Calu3 (cell line): Measurements from ENCODE around the gene CFAP92. TPM values are rescaled to one million over a fixed set of nuclear protein-coding genes. Genes with fewer than 3 reads are reported as not detected.

Experiments used
- BruUV-seq: library from RNA; stranded (reverse); fragments of 400-500 nt; replicated peaks from 2 replicates; lab custom pipeline; 2021; lab: Mats Ljungman, UMichigan
- CTCF ChIA-PET: fragments of 300-600 bp; sonication (Branson Sonifier 250); formaldehyde crosslinking; loops from one replicate; lab custom pipeline; 2022; ENCODE audit warnings: antibody characterized with exemption; lab: Charles Lee
- DNase-seq: peaks from one replicate; pipeline ENCODE4 v3.0.0; 2022
- H3K27ac Mint-ChIP-seq: one replicate; pipeline ENCODE4 v1.8.0; 2022; ENCODE audit warnings: mixed read lengths; ENCODE audit not compliant: unreplicated experiment
- H3K27me3 Mint-ChIP-seq: one replicate; pipeline ENCODE4 v1.8.0; 2022; ENCODE audit warnings: mixed read lengths; ENCODE audit not compliant: unreplicated experiment
- H3K36me3 Mint-ChIP-seq: one replicate; pipeline ENCODE4 v1.8.0; 2022; ENCODE audit warnings: mild to moderate bottlenecking, moderate library complexity, mixed read lengths; ENCODE audit not compliant: insufficient read depth, unreplicated experiment
- H3K4me1 Mint-ChIP-seq: one replicate; pipeline ENCODE4 v1.8.0; 2022; ENCODE audit warnings: mild to moderate bottlenecking, low read depth, mixed read lengths; ENCODE audit not compliant: unreplicated experiment
- H3K4me3 Mint-ChIP-seq: one replicate; pipeline ENCODE4 v1.8.0; 2022; ENCODE audit warnings: mild to moderate bottlenecking, low read depth, moderate library complexity, mixed read lengths; ENCODE audit not compliant: unreplicated experiment
- H3K9me3 Mint-ChIP-seq: one replicate; pipeline ENCODE4 v1.8.0; 2022; ENCODE audit warnings: low read depth, mixed read lengths; ENCODE audit not compliant: unreplicated experiment
- intact Hi-C: fragments of 100-400 bp; cut with micrococcal nuclease; formaldehyde crosslinking; loops from one replicate; pipeline ENCODE4 v1.10.0; 2022; ENCODE audit not compliant: unreplicated experiment
- total RNA-seq: library from RNA; stranded (reverse); gene quantifications from 2 replicates; pipeline ENCODE4 v1.2.3, GENCODE V29; 2022
- TF ChIP-seq, protein P1 (sequence below): fragments of 200-600 bp; IDR thresholded peaks from one replicate; pipeline ENCODE4 v1.8.0; 2022; ENCODE audit warnings: antibody characterized with exemption; ENCODE audit not compliant: unreplicated experiment

CFAP92 gene
- total RNA-seq, 1 experiment from 2014 or later: 0.92 TPM

DNA sequence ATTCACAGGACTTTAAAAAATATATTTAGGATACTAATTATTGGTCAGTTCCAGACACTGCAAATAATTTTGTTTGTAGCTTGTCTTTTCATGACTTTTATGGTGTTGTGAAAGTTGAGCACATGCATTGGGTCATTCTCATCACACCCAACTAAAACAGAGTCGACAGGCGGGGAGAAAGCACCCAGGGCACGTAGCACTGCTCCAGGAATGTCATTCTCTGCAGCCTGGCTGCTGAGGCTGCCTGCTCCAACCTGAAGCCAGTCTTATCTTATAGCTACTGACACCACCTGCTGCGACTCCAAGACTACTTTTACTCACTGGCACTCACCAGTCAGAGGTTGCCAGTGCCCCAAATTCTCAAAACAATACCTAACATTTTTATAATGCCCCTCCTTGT lies 57.5 kb downstream of the CFAP92 start:
- no peaks in the 10 kb centered on the region for H3K4me1 Mint-ChIP-seq

GRCh38 chr3:128935922-128936321 lies 58.0 kb downstream of the CFAP92 start:
- H3K36me3 Mint-ChIP-seq: no peaks in the 10 kb centered on the region
- no peak for DNase-seq
- no peak overlapping the region for H3K4me3 Mint-ChIP-seq
- intact Hi-C loops: no loop called here
- no TSS peak for BruUV-seq
- H3K9me3 Mint-ChIP-seq: no peaks in the 10 kb centered on the region
- no peaks in the 10 kb centered on the region for H3K4me1 Mint-ChIP-seq
- H3K27me3 Mint-ChIP-seq: peaks cover 36% of the 10 kb centered on the region
- TF ChIP-seq, protein P1, sequence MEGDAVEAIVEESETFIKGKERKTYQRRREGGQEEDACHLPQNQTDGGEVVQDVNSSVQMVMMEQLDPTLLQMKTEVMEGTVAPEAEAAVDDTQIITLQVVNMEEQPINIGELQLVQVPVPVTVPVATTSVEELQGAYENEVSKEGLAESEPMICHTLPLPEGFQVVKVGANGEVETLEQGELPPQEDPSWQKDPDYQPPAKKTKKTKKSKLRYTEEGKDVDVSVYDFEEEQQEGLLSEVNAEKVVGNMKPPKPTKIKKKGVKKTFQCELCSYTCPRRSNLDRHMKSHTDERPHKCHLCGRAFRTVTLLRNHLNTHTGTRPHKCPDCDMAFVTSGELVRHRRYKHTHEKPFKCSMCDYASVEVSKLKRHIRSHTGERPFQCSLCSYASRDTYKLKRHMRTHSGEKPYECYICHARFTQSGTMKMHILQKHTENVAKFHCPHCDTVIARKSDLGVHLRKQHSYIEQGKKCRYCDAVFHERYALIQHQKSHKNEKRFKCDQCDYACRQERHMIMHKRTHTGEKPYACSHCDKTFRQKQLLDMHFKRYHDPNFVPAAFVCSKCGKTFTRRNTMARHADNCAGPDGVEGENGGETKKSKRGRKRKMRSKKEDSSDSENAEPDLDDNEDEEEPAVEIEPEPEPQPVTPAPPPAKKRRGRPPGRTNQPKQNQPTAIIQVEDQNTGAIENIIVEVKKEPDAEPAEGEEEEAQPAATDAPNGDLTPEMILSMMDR: no peak
- no peak overlapping the region for H3K27ac Mint-ChIP-seq
- CTCF ChIA-PET: interaction anchor here (0.6 kb wide), 1 partner anchor 315 kb away, joined by 4 read pairs; no protein-coding TSS in a partner anchor

More for the DNA sequence above, 57.5 kb downstream of the CFAP92 start:
- intact Hi-C loops: no loop called here
- H3K27ac Mint-ChIP-seq: no peak overlapping the region
- H3K4me3 Mint-ChIP-seq: no peak overlapping the region
- TF ChIP-seq, protein P1: no peak
- DNase-seq: no peak
- peaks cover 36% of the 10 kb centered on the region for H3K27me3 Mint-ChIP-seq
- no peaks in the 10 kb centered on the region for H3K36me3 Mint-ChIP-seq
- no TSS peak for BruUV-seq
- CTCF ChIA-PET: interaction anchor here (0.6 kb wide), 2 partner anchors 84 to 314 kb away, joined by 4 to 8 read pairs; no protein-coding TSS in a partner anchor
- no peaks in the 10 kb centered on the region for H3K9me3 Mint-ChIP-seq

DNA sequence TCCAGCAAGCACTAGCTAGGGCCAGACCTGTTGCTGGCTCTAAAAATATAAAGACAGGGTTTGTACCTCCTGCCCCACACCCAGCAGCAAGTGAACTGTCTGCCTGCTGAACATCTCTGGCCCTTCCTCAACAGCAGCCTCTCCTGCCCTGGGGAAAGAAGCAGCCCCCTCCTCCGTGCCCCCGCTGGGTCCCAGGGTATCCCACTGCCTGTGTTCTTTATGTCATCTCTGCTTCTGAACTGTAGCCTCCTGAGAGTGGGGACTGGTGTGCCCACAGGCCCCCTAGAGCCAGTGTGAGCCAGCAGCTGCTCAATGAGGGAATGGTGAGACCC lies 60.0 kb downstream of the CFAP92 start:
- Mint-ChIP-seq H3K27ac (no peak overlapping the region), H3K4me1 (no peaks in the 10 kb centered on the region), H3K9me3 (no peaks in the 10 kb centered on the region), H3K4me3 (no peak overlapping the region), H3K27me3 (peaks cover 36% of the 10 kb centered on the region), H3K36me3 (no peaks in the 10 kb centered on the region)
- BruUV-seq: no TSS peak
- CTCF ChIA-PET: interaction anchor here (0.6 kb wide), 1 partner anchor 52 kb away, joined by 4 read pairs; no protein-coding TSS in a partner anchor
- DNase-seq: no peak
- intact Hi-C loops: no loop called here
- TF ChIP-seq, protein P1: no peak

- peaks cover 36% of the 10 kb centered on the region for H3K27me3 Mint-ChIP-seq
- CTCF ChIA-PET: interaction anchor here (0.6 kb wide), 1 partner anchor 51 kb away, joined by 4 read pairs; no protein-coding TSS in a partner anchor
- intact Hi-C loops: no loop called here
- TF ChIP-seq, protein P1: no peak
- H3K4me3 Mint-ChIP-seq: no peak overlapping the region
- no peak for DNase-seq
- H3K4me1 Mint-ChIP-seq: no peaks in the 10 kb centered on the region
- BruUV-seq: no TSS peak
- H3K9me3 Mint-ChIP-seq: no peaks in the 10 kb centered on the region
- no peaks in the 10 kb centered on the region for H3K36me3 Mint-ChIP-seq
- H3K27ac Mint-ChIP-seq: no peak overlapping the region
Observed at GRCh38 chr3:128933213-128933921, 60.5 kb downstream of the CFAP92 start.
